ENCODE results near the gene GPX1. TPM values are rescaled to one million over a fixed set of nuclear protein-coding genes. Genes with fewer than 3 reads are reported as not detected.
"Not testable (repeated sequence)": the region's sequence is repeated elsewhere in the genome, so short reads cannot be mapped to it uniquely, and the experiment has no call there.

Gene GPX1
- total RNA-seq, 2 experiments from 2014 or later = 82.3 to 148 TPM

- peaks cover 39% of the 10 kb centered on the region for H3K4me1 ChIP-seq (ENCODE audit: insufficient read depth, low read length, poor library complexity, severe bottlenecking)
- no peaks in the 10 kb centered on the region for H3K9me2 ChIP-seq (ENCODE audit: insufficient read depth, low read length)
- intact Hi-C loops (cut with micrococcal nuclease; ENCODE audit: unreplicated experiment) = no loop called here
- POLR2A ChIA-PET = interaction anchor here (0.8 to 1.7 kb wide), 2 partner anchors 13 to 59 kb away, joined by 3 to 6 read pairs; partner anchors contain the start of genes RHOA and USP4
- H4K20me1 ChIP-seq (ENCODE audit: insufficient read depth, low read length) = no peaks in the 10 kb centered on the region
- no peak overlapping the region for H3K27ac ChIP-seq (ENCODE audit: low read depth, low read length, poor library complexity, severe bottlenecking)
- TF ChIP-seq CTCF (conservative IDR thresholded peaks at IDR 0.05; ENCODE audit: low read length) = no peak
- no peak for TF ChIP-seq EZH2phosphoT487 (IDR thresholded peaks at IDR 0.05; ENCODE audit: borderline replicate concordance, low read depth, low read length)
- DNase-seq (ENCODE audit: low spot score) = no peak
- no peak overlapping the region for H3K4me3 ChIP-seq (ENCODE audit: low read depth, low read length, poor library complexity, severe bottlenecking)
- H2AFZ ChIP-seq (ENCODE audit: low read length) = no peak overlapping the region
- H3K36me3 ChIP-seq (ENCODE audit: insufficient read depth, low read length) = peaks cover 28% of the 10 kb centered on the region
- CTCF ChIA-PET (ENCODE audit: unreplicated experiment) = no interaction called here
- H3K9me3 ChIP-seq (ENCODE audit: low read length) = no peaks in the 10 kb centered on the region
- H3K79me2 ChIP-seq (ENCODE audit: insufficient read depth, low read depth, low read length) = peaks cover 3% of the 10 kb centered on the region; the same call in 1 of the 2 replicates
- no peak overlapping the region for H3K4me2 ChIP-seq (ENCODE audit: low read length)
- BruUV-seq (replicated peaks) = no TSS peak
Measured at GRCh38 chr3:49352281-49352680, 5.9 kb downstream of the GPX1 start.

- Histone ChIP-seq H3K36me3 (ENCODE audit: insufficient read depth, low read length) (peaks cover 23% of the 10 kb centered on the region), H2AFZ (ENCODE audit: low read length) (no peak overlapping the region; the same call in 1 of the 2 replicates), H4K20me1 (ENCODE audit: insufficient read depth, low read length) (no peaks in the 10 kb centered on the region), H3K4me1 (ENCODE audit: insufficient read depth, low read length, poor library complexity, severe bottlenecking) (peaks cover 38% of the 10 kb centered on the region), H3K9me3 (ENCODE audit: low read length) (no peaks in the 10 kb centered on the region), H3K4me3 (ENCODE audit: low read depth, low read length, poor library complexity, severe bottlenecking) (no peak overlapping the region), H3K27ac (ENCODE audit: low read depth, low read length, poor library complexity, severe bottlenecking) (peak overlapping the region; percentile 20), H3K4me2 (ENCODE audit: low read length) (peak overlapping the region; percentile 39; the same call in 1 of the 2 replicates), H3K9me2 (ENCODE audit: insufficient read depth, low read length) (no peaks in the 10 kb centered on the region), H3K79me2 (ENCODE audit: insufficient read depth, low read depth, low read length) (no peaks in the 10 kb centered on the region)
- intact Hi-C loops (cut with micrococcal nuclease; ENCODE audit: unreplicated experiment) = no loop called here
- no peak for TF ChIP-seq CTCF (conservative IDR thresholded peaks at IDR 0.05; ENCODE audit: low read length)
- TF ChIP-seq EZH2phosphoT487 (IDR thresholded peaks at IDR 0.05; ENCODE audit: borderline replicate concordance, low read depth, low read length) = no peak
- no TSS peak for BruUV-seq (replicated peaks)
- POLR2A ChIA-PET = interaction anchor here (0.6 to 1.7 kb wide), 4 partner anchors 9 to 60 kb away, joined by 3 to 10 read pairs (median 4); partner anchors contain the start of gene RHOA
- CTCF ChIA-PET (ENCODE audit: unreplicated experiment) = no interaction called here
- no peak for DNase-seq (ENCODE audit: low spot score)
Measured at GRCh38 chr3:49351521-49352011, 6.6 kb downstream of the GPX1 start.

- POLR2A ChIA-PET = no interaction called here
- CTCF ChIA-PET (ENCODE audit: unreplicated experiment) = no interaction called here
- H3K4me1 ChIP-seq (ENCODE audit: insufficient read depth, low read length, poor library complexity, severe bottlenecking) = peaks cover 57% of the 10 kb centered on the region
- no TSS peak for BruUV-seq (replicated peaks)
- no peaks in the 10 kb centered on the region for H3K9me3 ChIP-seq (ENCODE audit: low read length)
- no peak overlapping the region for H3K27ac ChIP-seq (ENCODE audit: low read depth, low read length, poor library complexity, severe bottlenecking)
- H3K36me3 ChIP-seq (ENCODE audit: insufficient read depth, low read length) = peaks cover 4% of the 10 kb centered on the region
- intact Hi-C loops (cut with micrococcal nuclease; ENCODE audit: unreplicated experiment) = loop anchor here (10.0 kb wide), 1 partner anchor 1125 kb away; the partner anchor contains the start of gene CAMP
- no peaks in the 10 kb centered on the region for H3K79me2 ChIP-seq (ENCODE audit: insufficient read depth, low read depth, low read length)
- no peak overlapping the region for H3K4me2 ChIP-seq (ENCODE audit: low read length)
- no peak overlapping the region for H2AFZ ChIP-seq (ENCODE audit: low read length)
- no peak for TF ChIP-seq CTCF (conservative IDR thresholded peaks at IDR 0.05; ENCODE audit: low read length)
- no peak for TF ChIP-seq EZH2phosphoT487 (IDR thresholded peaks at IDR 0.05; ENCODE audit: borderline replicate concordance, low read depth, low read length)
- H4K20me1 ChIP-seq (ENCODE audit: insufficient read depth, low read length) = no peaks in the 10 kb centered on the region
- no peak for DNase-seq (ENCODE audit: low spot score)
- H3K4me3 ChIP-seq (ENCODE audit: low read depth, low read length, poor library complexity, severe bottlenecking) = no peak overlapping the region
- no peaks in the 10 kb centered on the region for H3K9me2 ChIP-seq (ENCODE audit: insufficient read depth, low read length)
Measured at GRCh38 chr3:49349348-49350114, 8.6 kb downstream of the GPX1 start.

- H3K4me2 ChIP-seq (ENCODE audit: low read length); H3K79me2 ChIP-seq (ENCODE audit: insufficient read depth, low read depth, low read length); H3K9me3 ChIP-seq (ENCODE audit: low read length); H3K36me3 ChIP-seq (ENCODE audit: insufficient read depth, low read length); H3K9me2 ChIP-seq (ENCODE audit: insufficient read depth, low read length); H4K20me1 ChIP-seq (ENCODE audit: insufficient read depth, low read length); H2AFZ ChIP-seq (ENCODE audit: low read length); POLR2A ChIA-PET; BruUV-seq (replicated peaks); DNase-seq (ENCODE audit: low spot score); CTCF ChIA-PET (ENCODE audit: unreplicated experiment); H3K4me3 ChIP-seq (ENCODE audit: low read depth, low read length, poor library complexity, severe bottlenecking); H3K27ac ChIP-seq (ENCODE audit: low read depth, low read length, poor library complexity, severe bottlenecking): not testable (repeated sequence)
- H3K4me1 ChIP-seq (ENCODE audit: insufficient read depth, low read length, poor library complexity, severe bottlenecking) = peaks cover 68% of the 10 kb centered on the region
- intact Hi-C loops (cut with micrococcal nuclease; ENCODE audit: unreplicated experiment) = loop anchor here (10.0 kb wide), 1 partner anchor 1124 kb away; the partner anchor contains the start of gene CAMP
Measured at GRCh38 chr3:49348361-49348760, 9.8 kb downstream of the GPX1 start.
